H9 (cell line): ENCODE measurements around the gene BCL2L1. TPM values are rescaled to one million over a fixed set of nuclear protein-coding genes. Genes with fewer than 3 reads are reported as not detected.

Source experiments
- DNase-seq: peaks from one replicate; pipeline ENCODE4 v3.0.0-alpha.2; 2017
- H2AFZ ChIP-seq: one replicate; pipeline ENCODE4 v1.6.1; 2013; ENCODE audit warnings: mild to moderate bottlenecking, low read length, control low read depth, moderate library complexity
- H2AK5ac ChIP-seq: 2 replicates; pipeline ENCODE4 v1.6.1; 2013; ENCODE audit warnings: low read length, control low read depth, mixed read lengths; ENCODE audit not compliant: insufficient read length
- H2BK120ac ChIP-seq: one replicate; pipeline ENCODE4 v1.6.1; 2013; ENCODE audit warnings: low read depth, mild to moderate bottlenecking, low read length, control low read depth, inconsistent platforms; ENCODE audit not compliant: poor library complexity, severe bottlenecking
- H2BK12ac ChIP-seq: 2 replicates; pipeline ENCODE4 v1.6.1; 2013; ENCODE audit warnings: low read length, control low read depth, mixed read lengths, low read depth; ENCODE audit not compliant: insufficient read length
- H2BK15ac ChIP-seq: 2 replicates; pipeline ENCODE4 v1.6.1; 2013; ENCODE audit warnings: low read depth, low read length, control low read depth
- H2BK20ac ChIP-seq: one replicate; pipeline ENCODE4 v1.6.1; 2013; ENCODE audit warnings: low read depth, mild to moderate bottlenecking, low read length, control low read depth, inconsistent platforms; ENCODE audit not compliant: poor library complexity, severe bottlenecking
- H2BK5ac ChIP-seq: 2 replicates; pipeline ENCODE4 v1.6.1; 2013; ENCODE audit warnings: low read length, control low read depth, mixed read lengths; ENCODE audit not compliant: insufficient read length
- H3K14ac ChIP-seq: 2 replicates; pipeline ENCODE4 v1.6.1; 2013; ENCODE audit warnings: low read length, control low read depth; ENCODE audit not compliant: insufficient read depth
- H3K18ac ChIP-seq: 2 replicates; pipeline ENCODE4 v1.6.1; 2013; ENCODE audit warnings: low read depth, mild to moderate bottlenecking, mixed read lengths, low read length, control low read depth; ENCODE audit not compliant: insufficient read length
- H3K23ac ChIP-seq: 2 replicates; pipeline ENCODE4 v1.6.1; 2013; ENCODE audit warnings: low read length, control low read depth, mixed read lengths, low read depth; ENCODE audit not compliant: insufficient read length
- H3K23me2 ChIP-seq: 2 replicates; pipeline ENCODE4 v1.6.1; 2013; ENCODE audit warnings: low read depth, mild to moderate bottlenecking, mixed read lengths, low read length, control low read depth; ENCODE audit not compliant: insufficient read length, poor library complexity, severe bottlenecking
- H3K27ac ChIP-seq: 2 replicates; pipeline ENCODE4 v1.5.1; 2013; ENCODE audit warnings: low read length, control low read depth, mixed read lengths, low read depth; ENCODE audit not compliant: insufficient read length
- H3K27me3 ChIP-seq: 2 replicates; pipeline ENCODE4 v1.6.1; 2013; ENCODE audit warnings: low read length, control low read depth, inconsistent platforms; ENCODE audit not compliant: insufficient read depth
- H3K4ac ChIP-seq: 2 replicates; pipeline ENCODE4 v1.6.1; 2013; ENCODE audit warnings: low read depth, mild to moderate bottlenecking, control low read depth, inconsistent platforms, low read length, moderate library complexity
- H3K4me1 ChIP-seq: 2 replicates; pipeline ENCODE4 v1.6.1; 2013; ENCODE audit warnings: low read length, control low read depth, inconsistent platforms; ENCODE audit not compliant: insufficient read depth
- H3K4me2 ChIP-seq: 2 replicates; pipeline ENCODE4 v1.6.1; 2013; ENCODE audit warnings: low read length, control low read depth, mixed read lengths; ENCODE audit not compliant: insufficient read length, insufficient read depth
- H3K56ac ChIP-seq: 2 replicates; pipeline ENCODE4 v1.6.1; 2013; ENCODE audit warnings: low read depth, mild to moderate bottlenecking, mixed read lengths, low read length, control low read depth; ENCODE audit not compliant: insufficient read length
- H3K79me1 ChIP-seq: 2 replicates; pipeline ENCODE4 v1.6.1; 2013; ENCODE audit warnings: low read depth, mild to moderate bottlenecking, moderate library complexity, low read length, control low read depth, inconsistent platforms; ENCODE audit not compliant: insufficient read depth, poor library complexity, severe bottlenecking
- H3K79me2 ChIP-seq: 2 replicates; pipeline ENCODE4 v1.6.1; 2013; ENCODE audit warnings: low read length, control low read depth, inconsistent platforms; ENCODE audit not compliant: insufficient read depth
- H3K9ac ChIP-seq: 2 replicates; pipeline ENCODE4 v1.6.1; 2013; ENCODE audit warnings: low read length, control low read depth, mixed read lengths; ENCODE audit not compliant: insufficient read length; ENCODE audit errors: extremely low read depth
- H3K9me3 ChIP-seq: one replicate; pipeline ENCODE4 v1.6.1; 2013; ENCODE audit warnings: low read depth, low read length, inconsistent platforms; ENCODE audit not compliant: control insufficient read depth
- H3T11ph ChIP-seq: one replicate; pipeline ENCODE4 v1.6.1; 2013; ENCODE audit warnings: mild to moderate bottlenecking, low read length, control low read depth, inconsistent platforms
- H4K20me1 ChIP-seq: one replicate; pipeline ENCODE4 v1.6.1; 2013; ENCODE audit not compliant: control insufficient read depth, insufficient read length, insufficient read depth
- H4K5ac ChIP-seq: 2 replicates; pipeline ENCODE4 v1.6.1; 2013; ENCODE audit warnings: low read depth, mild to moderate bottlenecking, mixed read lengths, low read length, control low read depth; ENCODE audit not compliant: insufficient read length
- H4K8ac ChIP-seq: replicated peaks from 2 replicates; pipeline ENCODE4 v1.6.1; 2013; ENCODE audit warnings: low read length, control low read depth, mixed read lengths, low read depth; ENCODE audit not compliant: insufficient read length
- H4K91ac ChIP-seq: 2 replicates; pipeline ENCODE4 v1.6.1; 2013; ENCODE audit warnings: low read depth, mild to moderate bottlenecking, moderate library complexity, mixed read lengths, low read length, control low read depth; ENCODE audit not compliant: insufficient read length
- H3K27ac Mint-ChIP-seq, 3 experiments: 2 replicates in 2 of 3; 3 replicates in 1 of 3; pipeline ENCODE4 v1.8.0; 2020 to 2021; ENCODE audit warnings: mixed read lengths in 3 of 3, mild to moderate bottlenecking in 1 of 3, moderate library complexity in 1 of 3
- H3K27me3 Mint-ChIP-seq: 2 replicates; pipeline ENCODE4 v1.8.0; 2021; ENCODE audit warnings: low read depth, mild to moderate bottlenecking, moderate library complexity, mixed read lengths
- H3K36me3 Mint-ChIP-seq, 3 experiments: 2 replicates in 2 of 3; 3 replicates in 1 of 3; pipeline ENCODE4 v1.8.0; 2020 to 2021; ENCODE audit warnings: low read depth in 3 of 3, mixed read lengths in 3 of 3; ENCODE audit not compliant: insufficient read depth in 1 of 3
- H3K4me1 Mint-ChIP-seq, 2 experiments: 2 replicates each; pipeline ENCODE4 v1.8.0; 2020; ENCODE audit warnings: mixed read lengths in 2 of 2
- H3K4me3 Mint-ChIP-seq, 2 experiments: 2 replicates in 1 of 2; 3 replicates in 1 of 2; pipeline ENCODE4 v1.8.0; 2020 to 2021; ENCODE audit warnings: mild to moderate bottlenecking in 2 of 2, mixed read lengths in 2 of 2, moderate library complexity in 1 of 2
- H3K9me3 Mint-ChIP-seq, 2 experiments: 2 replicates in 1 of 2; 3 replicates in 1 of 2; pipeline ENCODE4 v1.8.0; 2020; ENCODE audit warnings: mild to moderate bottlenecking in 2 of 2, mixed read lengths in 2 of 2, moderate library complexity in 1 of 2
- CTCF ChIP-seq: fragments of 200-600 bp; sonication (generic); conservative IDR thresholded peaks from 3 replicates; pipeline ENCODE4 v1.8.0; 2021; ENCODE audit warnings: antibody characterized with exemption, mild to moderate bottlenecking
- whole genome bisulfite sequencing: extraction: QIAGEN DNeasy Blood & Tissue Kit; methylation state at CpG from one replicate; pipeline ENCODE4 v1.1.7; 2013; ENCODE audit warnings: missing lambda C conversion rate, low lambda C conversion rate, mixed read lengths; ENCODE audit not compliant: insufficient read length; ENCODE audit errors: extremely low coverage; 5-methylcytosine and 5-hydroxymethylcytosine counted together
- total RNA-seq: library from RNA; stranded (reverse); gene quantifications from 2 replicates; pipeline ENCODE4 v1.2.1, GENCODE V29; 2021

BCL2L1 gene
- total RNA-seq, 1 experiment from 2014 or later = 105 TPM

- no peak overlapping the region for H3K4me2 ChIP-seq
- no peak overlapping the region for H2BK20ac ChIP-seq
- DNase-seq = no peak
- Mint-ChIP-seq H3K4me3 (no peak overlapping the region), H3K9me3 (no peaks in the 10 kb centered on the region), H3K36me3 (no peaks in the 10 kb centered on the region), H3K27ac (no peak overlapping the region), H3K4me1 (peaks cover 3 to 9% of the 10 kb centered on the region in 2 experiments; a peak in 3 of 4 replicates), H3K27me3 (peaks cover 8% of the 10 kb centered on the region)
- TF ChIP-seq CTCF = no peak
- H3K23ac ChIP-seq = no peak overlapping the region
- H3K23me2 ChIP-seq = no peaks in the 10 kb centered on the region
- no peaks in the 10 kb centered on the region for H3K27me3 ChIP-seq
- no peak overlapping the region for H3K4ac ChIP-seq
- H2BK120ac ChIP-seq = no peak overlapping the region
- H3K79me2 ChIP-seq = no peaks in the 10 kb centered on the region
- no peak overlapping the region for H2BK5ac ChIP-seq
- H3K4me1 ChIP-seq = no peaks in the 10 kb centered on the region
- H2BK15ac ChIP-seq = no peak overlapping the region
- H4K20me1 ChIP-seq = no peaks in the 10 kb centered on the region
- no peak overlapping the region for H2BK12ac ChIP-seq
- no peak overlapping the region for H3K9ac ChIP-seq
- no CpG with 5 or more reads among the region's 4 CpGs for whole genome bisulfite sequencing
- H3T11ph ChIP-seq = no peak overlapping the region
- H3K9me3 ChIP-seq = no peaks in the 10 kb centered on the region
- no peak overlapping the region for H3K14ac ChIP-seq
- no peak overlapping the region for H4K8ac ChIP-seq
- no peak overlapping the region for H4K91ac ChIP-seq
- H3K79me1 ChIP-seq = no peaks in the 10 kb centered on the region
- no peak overlapping the region for H2AFZ ChIP-seq
- H3K56ac ChIP-seq = no peak overlapping the region
- no peak overlapping the region for H2AK5ac ChIP-seq
- H3K27ac ChIP-seq = no peak overlapping the region
- no peak overlapping the region for H3K18ac ChIP-seq
- H4K5ac ChIP-seq = no peak overlapping the region
Observed at GRCh38 chr20:31638816-31639215, 83.9 kb downstream of the BCL2L1 start.
